ENCODE data around the gene TTC13. TPM values are rescaled to one million over a fixed set of nuclear protein-coding genes. Genes with fewer than 3 reads are reported as not detected.

TTC13 gene
- total RNA-seq, 4 donors from 2014 or later = 24.4 to 43.0 (median 26.1) TPM

- TF ChIP-seq CTCF (IDR thresholded peaks at IDR 0.05; ENCODE audit: low read depth) = no peak
Measured at GRCh38 chr1:230915078-230915477, 63.6 kb downstream of the TTC13 start.

GRCh38 chr1:230913496-230913895 is 65.2 kb downstream of the TTC13 start:
- TF ChIP-seq CTCF (IDR thresholded peaks at IDR 0.05; ENCODE audit: low read depth) = no peak

- no peak for TF ChIP-seq CTCF (IDR thresholded peaks at IDR 0.05; ENCODE audit: low read depth)
Measured at GRCh38 chr1:230910755-230911117, 67.9 kb downstream of the TTC13 start.

- TF ChIP-seq CTCF (IDR thresholded peaks at IDR 0.05; ENCODE audit: low read depth) = no peak
Measured at GRCh38 chr1:230909974-230910754, 68.5 kb downstream of the TTC13 start.

- no peak for TF ChIP-seq CTCF (IDR thresholded peaks at IDR 0.05; ENCODE audit: low read depth)
Measured at GRCh38 chr1:230907472-230908205, 71.0 kb downstream of the TTC13 start.

- TF ChIP-seq CTCF (IDR thresholded peaks at IDR 0.05; ENCODE audit: low read depth) = no peak
Measured at GRCh38 chr1:230906226-230906625, 72.4 kb downstream of the TTC13 start.

- no peak for TF ChIP-seq CTCF (IDR thresholded peaks at IDR 0.05; ENCODE audit: low read depth)
Measured at GRCh38 chr1:230905733-230906132, 72.9 kb downstream of the TTC13 start.
